WI38 (cell line): ENCODE data around the gene PKNOX2.
A peak's percentile ranks its signal among the peaks of the same experiment; 100 is the strongest.

Experiments
- H3K4me3 ChIP-seq: 2 replicates; pipeline ENCODE4 v1.5.1; 2011; ENCODE audit warnings: low read depth, mild to moderate bottlenecking, control low read depth, low read length
- CTCF ChIP-seq: IDR thresholded peaks from 2 replicates; pipeline ENCODE4 v1.5.1; 2012; ENCODE audit warnings: low read depth, mild to moderate bottlenecking, control low read depth, low read length

Gene PKNOX2

GRCh38 chr11:125344846-125345420 lies 180.4 kb downstream of the PKNOX2 start:
- H3K4me3 ChIP-seq, result no peak overlapping the region
- TF ChIP-seq CTCF, result no peak

GRCh38 chr11:125345421-125346178 lies 181.0 kb downstream of the PKNOX2 start:
- H3K4me3 ChIP-seq, result no peak overlapping the region
- TF ChIP-seq CTCF, result peak; percentile 75

GRCh38 chr11:125346179-125346530 lies 181.6 kb downstream of the PKNOX2 start:
- H3K4me3 ChIP-seq, result no peak overlapping the region
- no peak for TF ChIP-seq CTCF

GRCh38 chr11:125346565-125347260 lies 182.2 kb downstream of the PKNOX2 start:
- H3K4me3 ChIP-seq, result no peak overlapping the region
- TF ChIP-seq CTCF, result no peak

- TF ChIP-seq CTCF, result no peak
- no peak overlapping the region for H3K4me3 ChIP-seq
Observed at GRCh38 chr11:125347261-125347585, 182.7 kb downstream of the PKNOX2 start.

- H3K4me3 ChIP-seq, result no peak overlapping the region
- TF ChIP-seq CTCF, result no peak
Observed at GRCh38 chr11:125348141-125348651, 183.6 kb downstream of the PKNOX2 start.
